ENCODE measurements around the gene BRD1.
"Not testable (repeated sequence)": the region's sequence is repeated elsewhere in the genome, so short reads cannot be mapped to it uniquely, and the experiment has no call there.

BRD1 gene

GRCh38 chr22:49762571-49762970, 65.1 kb downstream of the BRD1 start:
- not testable (repeated sequence) for ATAC-seq (replicated peaks); DNase-seq; H3K4me3 Mint-ChIP-seq; H3K27me3 Mint-ChIP-seq; H3K4me1 Mint-ChIP-seq; H3K27ac Mint-ChIP-seq
- peaks cover 6 to 13% of the 10 kb centered on the region in 2 donors for H3K36me3 Mint-ChIP-seq
- peaks cover 12 to 13% of the 10 kb centered on the region in 2 donors for H3K9me3 Mint-ChIP-seq

GRCh38 chr22:49761836-49762235, 65.8 kb downstream of the BRD1 start:
- ATAC-seq (replicated peaks) (no peak), DNase-seq (no peak)
- H3K9me3 Mint-ChIP-seq: peaks cover 6% of the 10 kb centered on the region in 2 donors
- peaks cover 1 to 7% of the 10 kb centered on the region in 2 donors for H3K36me3 Mint-ChIP-seq
- H3K27me3 Mint-ChIP-seq: peaks cover 5 to 9% of the 10 kb centered on the region in 2 donors
- H3K4me3 Mint-ChIP-seq: no peak overlapping the region
- H3K27ac Mint-ChIP-seq: no peak overlapping the region
- H3K4me1 Mint-ChIP-seq: peaks cover 5 to 7% of the 10 kb centered on the region in 2 donors

- Mint-ChIP-seq H3K36me3 (no peaks in the 10 kb centered on the region), H3K4me1 (peaks cover 5 to 7% of the 10 kb centered on the region in 2 donors), H3K27me3 (peaks cover 14 to 15% of the 10 kb centered on the region in 2 donors), H3K4me3 (no peak overlapping the region), H3K9me3 (no peaks in the 10 kb centered on the region), H3K27ac (no peak overlapping the region)
- ATAC-seq (replicated peaks) (peak; percentile 70 to 82), DNase-seq (no peak)
Observed at GRCh38 chr22:49760630-49761571, 66.8 kb downstream of the BRD1 start.

- DNase-seq: no peak
- H3K4me3 Mint-ChIP-seq: no peak overlapping the region
Observed at GRCh38 chr22:49760280-49760629, 67.4 kb downstream of the BRD1 start.

GRCh38 chr22:49756676-49757075, 71.0 kb downstream of the BRD1 start:
- Mint-ChIP-seq H3K27ac (no peak overlapping the region), H3K4me3 (no peak overlapping the region), H3K27me3 (peaks cover 15 to 16% of the 10 kb centered on the region in 2 donors), H3K4me1 (peaks cover 5 to 7% of the 10 kb centered on the region in 2 donors), H3K9me3 (no peaks in the 10 kb centered on the region), H3K36me3 (no peaks in the 10 kb centered on the region)
- no peak for DNase-seq
- ATAC-seq (replicated peaks): no peak

More at GRCh38 chr22:49760280-49760629, 67.4 kb downstream of the BRD1 start:
- Mint-ChIP-seq H3K36me3 (no peaks in the 10 kb centered on the region), H3K27me3 (peaks cover 15% of the 10 kb centered on the region in 2 donors), H3K9me3 (no peaks in the 10 kb centered on the region), H3K27ac (no peak overlapping the region), H3K4me1 (peaks cover 5 to 7% of the 10 kb centered on the region in 2 donors)
- no peak for ATAC-seq (replicated peaks)

GRCh38 chr22:49756201-49756600, 71.5 kb downstream of the BRD1 start:
- no peak overlapping the region for H3K4me3 Mint-ChIP-seq
- ATAC-seq (replicated peaks): no peak
- H3K27ac Mint-ChIP-seq: peak overlapping the region; percentile 20
- peaks cover 18 to 21% of the 10 kb centered on the region in 2 donors for H3K27me3 Mint-ChIP-seq
- H3K36me3 Mint-ChIP-seq: no peaks in the 10 kb centered on the region
- H3K9me3 Mint-ChIP-seq: no peaks in the 10 kb centered on the region
- no peak for DNase-seq
- peaks cover 4 to 6% of the 10 kb centered on the region in 2 donors for H3K4me1 Mint-ChIP-seq

GRCh38 chr22:49755631-49756001, 72.1 kb downstream of the BRD1 start:
- ATAC-seq (replicated peaks): no peak
- DNase-seq: no peak
- H3K9me3 Mint-ChIP-seq: no peaks in the 10 kb centered on the region
- peaks cover 21% of the 10 kb centered on the region in 2 donors for H3K27me3 Mint-ChIP-seq
- H3K4me3 Mint-ChIP-seq: no peak overlapping the region
- H3K27ac Mint-ChIP-seq: no peak overlapping the region
- peaks cover under 1% of the 10 kb centered on the region in 2 donors for H3K4me1 Mint-ChIP-seq
- H3K36me3 Mint-ChIP-seq: no peaks in the 10 kb centered on the region

- Mint-ChIP-seq H3K27me3 (peaks cover 21% of the 10 kb centered on the region in 2 donors), H3K4me1 (no peaks in the 10 kb centered on the region), H3K9me3 (no peaks in the 10 kb centered on the region), H3K36me3 (no peaks in the 10 kb centered on the region), H3K4me3 (no peak overlapping the region), H3K27ac (no peak overlapping the region)
- ATAC-seq (replicated peaks) (no peak), DNase-seq (no peak)
Observed at GRCh38 chr22:49754696-49755630, 72.7 kb downstream of the BRD1 start.

GRCh38 chr22:49753961-49754695, 73.5 kb downstream of the BRD1 start:
- DNase-seq: no peak
- H3K4me1 Mint-ChIP-seq: no peaks in the 10 kb centered on the region
- no peak for ATAC-seq (replicated peaks)
- no peaks in the 10 kb centered on the region for H3K9me3 Mint-ChIP-seq
- peaks cover 21% of the 10 kb centered on the region in 2 donors for H3K27me3 Mint-ChIP-seq
- H3K36me3 Mint-ChIP-seq: no peaks in the 10 kb centered on the region
- H3K27ac Mint-ChIP-seq: no peak overlapping the region
- H3K4me3 Mint-ChIP-seq: no peak overlapping the region

GRCh38 chr22:49753276-49753890, 74.3 kb downstream of the BRD1 start:
- Mint-ChIP-seq H3K4me1 (no peaks in the 10 kb centered on the region), H3K36me3 (no peaks in the 10 kb centered on the region), H3K4me3 (no peak overlapping the region), H3K27ac (no peak overlapping the region), H3K27me3 (peaks cover 19 to 21% of the 10 kb centered on the region in 2 donors), H3K9me3 (no peaks in the 10 kb centered on the region)
- ATAC-seq (replicated peaks) (no peak), DNase-seq (no peak)

- Mint-ChIP-seq H3K27me3 (peaks cover 15 to 21% of the 10 kb centered on the region in 2 donors), H3K36me3 (peaks cover 0 to 2% of the 10 kb centered on the region in 2 donors), H3K9me3 (peaks cover 2 to 3% of the 10 kb centered on the region in 2 donors), H3K27ac (no peak overlapping the region), H3K4me3 (no peak overlapping the region), H3K4me1 (no peaks in the 10 kb centered on the region)
- DNase-seq: no peak
- ATAC-seq (replicated peaks): no peak
Observed at GRCh38 chr22:49752598-49753091, 75.0 kb downstream of the BRD1 start.

- no peak overlapping the region for H3K27ac Mint-ChIP-seq
Observed at GRCh38 chr22:49751966-49752597, 75.6 kb downstream of the BRD1 start.

More at GRCh38 chr22:49751966-49752597, 75.6 kb downstream of the BRD1 start:
- DNase-seq (no peak), ATAC-seq (replicated peaks) (no peak)
- Mint-ChIP-seq H3K4me1 (no peaks in the 10 kb centered on the region), H3K4me3 (no peak overlapping the region), H3K27me3 (peaks cover 14 to 19% of the 10 kb centered on the region in 2 donors), H3K36me3 (peaks cover 0 to 3% of the 10 kb centered on the region in 2 donors), H3K9me3 (peaks cover 5 to 6% of the 10 kb centered on the region in 2 donors)

Data from stimulated activated naive B cell treated with anti-CD40 and anti-IgM and Interleukin-4, amounts not matched to agents 10 μg/mL and 1 μg/mL and 100 μg/mL, for 72 hours (primary cell).